Measurements from ENCODE around the gene TALDO1.
"Not testable (repeated sequence)": the region's sequence is repeated elsewhere in the genome, so short reads cannot be mapped to it uniquely, and the experiment has no call there.

Gene TALDO1

DNA sequence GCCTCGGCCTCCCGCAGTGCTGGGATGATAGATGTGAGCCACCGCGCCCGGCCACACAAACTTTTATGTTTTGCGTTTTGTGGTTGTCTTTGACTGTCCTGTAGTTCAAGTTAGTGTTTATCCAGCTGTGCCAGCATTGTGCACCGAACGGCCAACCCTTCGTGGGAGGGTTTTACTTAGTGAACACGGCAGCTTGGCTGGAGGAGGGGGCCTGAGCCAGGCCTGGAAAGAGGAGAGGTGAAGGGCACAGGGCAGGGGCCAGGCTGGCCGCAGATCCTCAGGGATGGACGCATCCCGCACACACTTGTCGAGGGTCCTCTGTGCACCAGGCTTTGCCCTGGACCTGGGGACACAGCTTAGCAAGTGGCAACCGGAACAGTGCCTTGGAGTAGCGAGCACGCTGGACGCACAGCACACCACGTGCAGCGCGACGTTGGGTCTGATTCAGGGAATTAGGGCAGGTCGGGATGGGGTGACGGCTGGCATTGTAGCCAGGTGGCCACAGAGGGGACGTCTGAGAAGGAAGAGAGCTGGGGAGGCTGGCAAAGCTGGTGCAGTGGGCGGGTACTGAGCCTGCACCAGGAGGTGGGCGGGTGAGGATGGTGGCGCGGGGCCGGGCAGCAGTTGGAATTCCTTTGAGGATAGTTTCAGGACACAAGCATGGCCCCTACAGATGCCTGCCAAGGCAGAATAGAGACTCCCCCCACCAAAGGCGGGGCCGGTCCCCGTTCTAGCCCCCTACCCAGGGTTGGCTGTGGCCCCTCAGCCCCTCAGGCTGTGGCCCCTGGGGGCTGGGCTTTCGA, 27.8 kb upstream of the TALDO1 start:
- no peak for DNase-seq (ENCODE audit: low spot score)

- no peak for DNase-seq (ENCODE audit: low spot score)
Measured at GRCh38 chr11:720017-720641, 27.1 kb upstream of the TALDO1 start.

GRCh38 chr11:720642-721246, 26.5 kb upstream of the TALDO1 start:
- no peak for DNase-seq (ENCODE audit: low spot score)

- DNase-seq (ENCODE audit: low spot score), result no peak
Measured at GRCh38 chr11:721247-721740, 26.0 kb upstream of the TALDO1 start.

DNA sequence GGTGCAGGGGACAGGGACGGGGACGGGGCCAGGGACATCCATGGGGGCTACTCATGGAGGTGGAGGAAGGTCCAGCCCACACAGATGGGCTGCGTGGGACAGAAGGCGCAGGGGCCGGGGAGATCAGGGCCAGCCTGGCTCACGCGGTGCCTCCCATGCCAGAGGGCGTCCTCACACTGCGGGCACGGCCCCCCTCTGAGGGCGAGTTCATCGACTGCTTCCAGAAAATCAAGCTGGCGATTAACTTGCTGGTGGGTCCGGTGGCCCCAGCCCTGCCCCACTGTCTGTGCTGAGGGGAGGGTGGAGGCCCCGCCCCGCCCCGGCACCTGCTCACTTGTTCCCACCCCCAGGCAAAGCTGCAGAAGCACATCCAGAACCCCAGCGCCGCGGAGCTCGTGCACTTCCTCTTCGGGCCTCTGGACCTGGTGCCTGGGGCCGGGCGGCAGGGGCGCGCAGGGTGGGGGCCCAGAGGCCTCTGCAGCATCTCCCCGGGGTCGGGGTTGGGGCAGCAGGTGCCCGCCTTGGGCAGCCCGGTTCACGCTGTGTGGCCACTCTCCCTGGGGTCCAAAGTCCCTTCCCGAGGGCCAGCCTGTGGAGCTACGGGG, 25.4 kb upstream of the TALDO1 start:
- DNase-seq (ENCODE audit: low spot score), result no peak

- DNase-seq (ENCODE audit: low spot score), result no peak
Measured at GRCh38 chr11:722346-722811, 24.9 kb upstream of the TALDO1 start.

DNA sequence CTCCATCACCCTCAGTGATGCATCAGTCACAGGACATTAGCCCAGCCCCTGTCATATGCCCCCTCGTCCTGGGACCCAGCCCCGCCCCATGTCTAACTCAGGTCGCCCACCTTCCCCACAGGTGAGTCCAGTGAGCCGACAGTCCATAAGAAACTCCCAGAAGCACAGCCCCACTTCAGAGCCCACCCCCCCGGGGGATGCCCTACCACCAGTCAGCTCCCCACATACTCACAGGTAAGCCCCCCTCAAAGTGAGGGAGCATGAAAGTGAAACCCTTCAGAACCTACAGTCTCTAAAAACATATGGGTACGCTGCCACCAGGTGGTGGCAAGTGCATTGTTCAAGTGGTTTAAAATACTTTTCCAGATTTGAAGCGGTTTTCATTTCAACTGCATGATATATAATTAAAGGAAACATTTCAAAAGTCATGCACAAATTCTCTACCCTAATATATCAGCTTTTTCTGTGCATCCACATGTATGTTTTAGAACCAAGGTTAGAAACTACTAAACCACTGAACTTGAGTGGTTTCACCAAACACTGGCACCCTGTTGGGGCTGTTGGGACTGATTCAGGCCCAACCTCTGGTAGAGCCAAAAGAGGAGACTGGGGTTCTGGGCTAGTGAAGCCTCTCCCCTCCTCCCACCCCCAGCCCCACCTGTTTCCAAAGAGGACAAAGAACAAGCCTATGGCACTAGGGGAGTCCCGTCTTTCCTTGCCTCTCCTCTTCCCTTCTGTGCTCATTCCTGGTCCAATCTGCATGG, 24.0 kb upstream of the TALDO1 start:
- peak; percentile 66 for DNase-seq (ENCODE audit: low spot score)

GRCh38 chr11:724049-724777, 23.1 kb upstream of the TALDO1 start:
- no peak for DNase-seq (ENCODE audit: low spot score)

- DNase-seq (ENCODE audit: low spot score), result no peak
Measured at GRCh38 chr11:724778-725386, 22.4 kb upstream of the TALDO1 start.

DNA sequence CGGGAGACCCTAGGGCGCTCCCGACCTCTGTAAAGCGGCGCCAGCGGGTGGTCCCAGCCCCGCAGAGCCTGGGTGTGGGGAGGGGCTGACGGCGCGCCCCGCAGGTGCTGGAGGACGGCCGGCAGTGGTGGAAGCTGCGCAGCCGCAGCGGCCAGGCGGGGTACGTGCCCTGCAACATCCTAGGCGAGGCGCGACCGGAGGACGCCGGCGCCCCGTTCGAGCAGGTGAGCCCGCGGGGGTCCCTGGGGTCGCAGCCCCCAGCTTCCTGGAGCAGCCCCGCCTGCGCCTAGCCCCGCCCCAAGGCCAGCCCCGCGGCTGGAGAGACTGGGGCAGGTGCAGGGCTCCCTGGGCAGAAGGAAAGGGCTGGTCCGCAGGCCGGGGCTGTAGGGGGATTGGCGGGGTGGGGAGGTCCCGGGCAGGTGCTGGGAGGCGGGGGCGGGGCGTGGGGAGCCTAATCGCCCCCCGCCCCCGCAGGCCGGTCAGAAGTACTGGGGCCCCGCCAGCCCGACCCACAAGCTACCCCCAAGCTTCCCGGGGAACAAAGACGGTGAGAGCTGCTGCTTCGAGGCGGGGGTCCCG, 21.6 kb upstream of the TALDO1 start:
- DNase-seq (ENCODE audit: low spot score), result no peak

- DNase-seq (ENCODE audit: low spot score), result no peak
Measured at GRCh38 chr11:726278-727220, 20.7 kb upstream of the TALDO1 start.

DNA sequence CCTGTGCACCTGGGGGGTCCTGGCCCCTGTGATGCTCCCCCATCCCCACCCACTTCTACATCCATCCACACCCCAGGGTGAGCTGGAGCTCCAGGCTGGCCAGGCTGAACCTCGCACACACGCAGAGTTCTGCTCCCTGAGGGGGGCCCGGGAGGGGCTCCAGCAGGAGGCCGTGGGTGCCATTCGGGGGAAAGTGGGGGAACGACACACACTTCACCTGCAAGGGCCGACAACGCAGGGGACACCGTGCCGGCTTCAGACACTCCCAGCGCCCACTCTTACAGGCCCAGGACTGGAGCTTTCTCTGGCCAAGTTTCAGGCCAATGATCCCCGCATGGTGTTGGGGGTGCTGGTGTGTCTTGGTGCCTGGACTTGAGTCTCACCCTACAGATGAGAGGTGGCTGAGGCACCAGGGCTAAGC, 20.0 kb upstream of the TALDO1 start:
- DNase-seq (ENCODE audit: low spot score), result no peak

DNA sequence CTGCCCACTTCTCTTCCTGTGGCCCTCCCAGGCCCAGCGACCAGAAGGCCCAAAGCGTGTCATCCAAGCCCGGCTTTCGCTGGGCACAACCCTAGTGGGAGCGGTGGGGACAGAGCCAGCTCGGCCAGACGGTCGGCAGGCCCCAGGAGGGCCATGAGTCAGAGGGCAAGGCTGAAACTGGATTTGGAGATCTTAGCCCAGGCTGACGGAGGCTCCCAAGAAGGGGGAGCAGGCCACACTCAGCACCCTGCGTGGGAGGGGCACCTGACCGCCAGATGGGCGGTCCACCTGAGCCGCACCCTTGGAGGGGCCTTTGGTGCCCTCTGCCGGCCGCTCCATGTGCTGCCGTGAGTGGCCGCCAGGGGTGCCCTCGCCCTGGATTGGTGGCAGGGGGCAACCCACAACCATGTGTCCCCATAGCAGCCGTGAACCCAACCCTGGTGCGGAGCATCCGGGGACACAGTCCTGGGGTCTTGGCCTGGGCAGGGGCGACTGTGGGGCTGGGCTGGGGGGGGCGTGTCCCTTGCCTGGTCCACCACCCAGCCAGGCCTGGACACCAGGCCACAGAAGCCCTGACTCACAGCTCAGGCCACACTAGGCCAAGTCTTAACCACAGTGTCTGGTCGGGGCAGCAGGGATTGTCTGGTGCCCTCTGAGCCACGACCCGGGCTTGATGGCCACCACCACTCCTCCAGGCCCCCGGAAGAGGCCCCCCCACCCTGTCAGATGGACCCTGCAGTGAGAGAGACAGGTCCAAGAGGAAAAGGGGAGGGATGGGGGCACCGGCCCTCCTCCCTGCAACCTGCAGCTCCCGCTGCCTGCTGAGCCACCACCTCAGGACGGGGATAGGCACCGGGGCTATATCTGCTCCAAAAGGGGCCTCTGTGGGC, 19.2 kb upstream of the TALDO1 start:
- DNase-seq (ENCODE audit: low spot score), result peak; percentile 96

- no peak for DNase-seq (ENCODE audit: low spot score)
Measured at GRCh38 chr11:728901-729491, 18.3 kb upstream of the TALDO1 start.

GRCh38 chr11:729492-730074, 17.7 kb upstream of the TALDO1 start:
- DNase-seq (ENCODE audit: low spot score), result no peak

DNA sequence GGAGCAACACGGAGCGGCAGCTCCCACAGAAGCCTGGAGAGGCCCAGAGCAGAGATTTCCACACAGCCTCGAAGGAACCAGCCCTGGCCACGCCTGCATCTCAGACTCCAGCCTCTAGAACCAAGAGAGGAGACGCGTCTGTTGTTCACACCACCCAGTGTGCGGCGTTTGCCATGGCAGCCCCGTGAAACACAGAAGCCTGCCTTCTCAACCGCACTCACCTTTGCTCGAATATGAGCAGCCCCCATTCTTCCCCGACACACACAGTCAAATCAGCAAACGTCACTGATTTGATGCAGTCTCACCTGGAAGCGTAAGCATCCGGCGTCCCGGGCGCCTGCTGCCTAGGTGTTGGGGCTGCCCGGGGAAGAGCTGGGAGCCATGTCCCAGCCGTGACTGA, 14.2 kb upstream of the TALDO1 start:
- DNase-seq (ENCODE audit: low spot score), result no peak

DNA sequence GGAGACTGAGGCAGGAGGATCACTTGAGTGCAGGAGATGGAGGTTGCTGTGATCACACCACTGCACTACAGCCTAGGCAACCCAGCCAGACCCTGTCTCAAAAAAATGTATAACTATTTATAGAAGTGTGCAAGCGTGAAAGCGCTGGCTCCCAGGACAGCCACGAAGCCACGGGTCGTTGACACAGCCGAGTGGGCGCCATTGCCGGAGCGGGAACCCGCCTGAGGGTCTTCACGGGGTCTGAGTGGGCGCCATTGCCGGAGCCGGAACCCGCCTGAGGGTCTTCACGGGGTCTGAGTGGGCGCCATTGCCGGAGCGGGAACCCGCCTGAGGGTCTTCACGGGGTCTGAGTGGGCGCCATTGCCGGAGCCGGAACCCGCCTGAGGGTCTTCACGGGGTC, 12.7 kb upstream of the TALDO1 start:
- DNase-seq (ENCODE audit: low spot score), result not testable (repeated sequence)

Measured in RKO (cell line).